ENCODE measurements around the gene MYO1E. TPM values are rescaled to one million over a fixed set of nuclear protein-coding genes. Genes with fewer than 3 reads are reported as not detected.

Gene MYO1E
- total and polyA plus RNA-seq, 4 donors, result 6.7 to 70.9 (median 21.6) TPM

DNA sequence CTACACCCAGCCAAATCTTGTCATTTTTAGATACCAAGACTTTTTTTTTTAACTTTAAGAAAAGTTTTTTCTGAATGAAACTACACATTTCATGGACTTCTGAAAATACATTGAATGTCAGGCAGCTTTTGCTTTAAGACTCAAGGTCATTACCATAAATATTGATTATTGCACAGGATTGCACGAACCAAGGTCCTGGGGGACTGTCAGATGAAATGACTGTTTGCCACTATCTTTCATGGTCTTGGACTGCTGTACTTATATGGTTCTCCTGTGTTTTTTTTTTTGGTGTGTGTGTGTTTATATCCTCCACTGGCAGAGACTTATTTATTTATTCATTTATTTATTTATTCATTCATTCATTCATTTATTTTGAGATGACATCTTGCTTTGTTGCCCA is 6.9 kb upstream of the MYO1E start:
- TF ChIP-seq, protein P1, sequence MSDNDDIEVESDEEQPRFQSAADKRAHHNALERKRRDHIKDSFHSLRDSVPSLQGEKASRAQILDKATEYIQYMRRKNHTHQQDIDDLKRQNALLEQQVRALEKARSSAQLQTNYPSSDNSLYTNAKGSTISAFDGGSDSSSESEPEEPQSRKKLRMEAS (IDR thresholded peaks at IDR 0.05), result no peak
- TF ChIP-seq FOXA1 (IDR thresholded peaks at IDR 0.05), result no peak
- TF ChIP-seq, protein P2, sequence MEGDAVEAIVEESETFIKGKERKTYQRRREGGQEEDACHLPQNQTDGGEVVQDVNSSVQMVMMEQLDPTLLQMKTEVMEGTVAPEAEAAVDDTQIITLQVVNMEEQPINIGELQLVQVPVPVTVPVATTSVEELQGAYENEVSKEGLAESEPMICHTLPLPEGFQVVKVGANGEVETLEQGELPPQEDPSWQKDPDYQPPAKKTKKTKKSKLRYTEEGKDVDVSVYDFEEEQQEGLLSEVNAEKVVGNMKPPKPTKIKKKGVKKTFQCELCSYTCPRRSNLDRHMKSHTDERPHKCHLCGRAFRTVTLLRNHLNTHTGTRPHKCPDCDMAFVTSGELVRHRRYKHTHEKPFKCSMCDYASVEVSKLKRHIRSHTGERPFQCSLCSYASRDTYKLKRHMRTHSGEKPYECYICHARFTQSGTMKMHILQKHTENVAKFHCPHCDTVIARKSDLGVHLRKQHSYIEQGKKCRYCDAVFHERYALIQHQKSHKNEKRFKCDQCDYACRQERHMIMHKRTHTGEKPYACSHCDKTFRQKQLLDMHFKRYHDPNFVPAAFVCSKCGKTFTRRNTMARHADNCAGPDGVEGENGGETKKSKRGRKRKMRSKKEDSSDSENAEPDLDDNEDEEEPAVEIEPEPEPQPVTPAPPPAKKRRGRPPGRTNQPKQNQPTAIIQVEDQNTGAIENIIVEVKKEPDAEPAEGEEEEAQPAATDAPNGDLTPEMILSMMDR (IDR thresholded peaks at IDR 0.05; ENCODE audit: low read depth, low read length, missing input control), result no peak
- no peak for TF ChIP-seq TAF1 (conservative IDR thresholded peaks at IDR 0.05)
- TF ChIP-seq EGR1 (IDR thresholded peaks at IDR 0.05; ENCODE audit: low read depth in 2 of 2), result no peak
- TF ChIP-seq RXRA (IDR thresholded peaks at IDR 0.05), result no peak
- H3K9me3 ChIP-seq (ENCODE audit: control insufficient read depth in 4 of 4, low read length in 3 of 4), result no peaks in the 10 kb centered on the region
- 36% methylated on average over 1 of the region's 1 CpG for WGBS

DNA sequence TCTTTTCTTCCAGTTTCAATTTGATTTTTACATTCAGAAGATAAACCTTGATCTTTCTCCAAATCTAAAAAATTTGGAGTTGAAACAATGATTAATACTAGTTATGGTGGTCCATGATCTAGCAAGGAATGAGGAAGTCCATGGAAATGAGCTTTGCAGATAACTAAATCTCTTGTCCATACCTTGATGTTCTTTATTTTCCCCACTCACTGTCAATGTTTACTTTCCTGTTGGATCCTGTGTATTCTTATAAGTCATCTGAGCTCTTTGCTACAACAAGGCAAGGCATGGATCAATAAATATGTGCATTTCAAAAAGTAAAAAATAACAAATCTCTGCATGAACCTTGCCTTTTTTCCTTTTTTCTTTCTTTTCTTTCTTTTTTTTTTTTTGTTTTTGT is 6.2 kb upstream of the MYO1E start:
- Histone ChIP-seq H3K27ac (ENCODE audit: low read depth in 1 of 2, low read length in 2 of 2) (no peak overlapping the region), H3K36me3 (ENCODE audit: control insufficient read depth in 4 of 4, insufficient read depth in 3 of 4, low read depth in 1 of 4, low read length in 3 of 4) (peaks cover 0 to 2% (median 0%) of the 10 kb centered on the region in 4 donors), H3K4me1 (ENCODE audit: control insufficient read depth in 4 of 4, insufficient read depth in 4 of 4, low read length in 3 of 4) (peaks cover 0 to 7% (median 2%) of the 10 kb centered on the region in 4 donors), H3K27me3 (ENCODE audit: control insufficient read depth in 4 of 4, insufficient read depth in 4 of 4, low read length in 3 of 4) (no peaks in the 10 kb centered on the region), H3K9me3 (ENCODE audit: control insufficient read depth in 4 of 4, low read length in 3 of 4) (no peaks in the 10 kb centered on the region), H3K9ac (ENCODE audit: low read depth in 1 of 2, low read length in 2 of 2) (no peak overlapping the region), H3K4me3 (ENCODE audit: low read depth in 1 of 3, low read length in 3 of 3) (no peak overlapping the region)
- DNase-seq (ENCODE audit: low spot score), result no peak
- TF ChIP-seq, protein P3, sequence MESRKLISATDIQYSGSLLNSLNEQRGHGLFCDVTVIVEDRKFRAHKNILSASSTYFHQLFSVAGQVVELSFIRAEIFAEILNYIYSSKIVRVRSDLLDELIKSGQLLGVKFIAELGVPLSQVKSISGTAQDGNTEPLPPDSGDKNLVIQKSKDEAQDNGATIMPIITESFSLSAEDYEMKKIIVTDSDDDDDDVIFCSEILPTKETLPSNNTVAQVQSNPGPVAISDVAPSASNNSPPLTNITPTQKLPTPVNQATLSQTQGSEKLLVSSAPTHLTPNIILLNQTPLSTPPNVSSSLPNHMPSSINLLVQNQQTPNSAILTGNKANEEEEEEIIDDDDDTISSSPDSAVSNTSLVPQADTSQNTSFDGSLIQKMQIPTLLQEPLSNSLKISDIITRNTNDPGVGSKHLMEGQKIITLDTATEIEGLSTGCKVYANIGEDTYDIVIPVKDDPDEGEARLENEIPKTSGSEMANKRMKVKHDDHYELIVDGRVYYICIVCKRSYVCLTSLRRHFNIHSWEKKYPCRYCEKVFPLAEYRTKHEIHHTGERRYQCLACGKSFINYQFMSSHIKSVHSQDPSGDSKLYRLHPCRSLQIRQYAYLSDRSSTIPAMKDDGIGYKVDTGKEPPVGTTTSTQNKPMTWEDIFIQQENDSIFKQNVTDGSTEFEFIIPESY (IDR thresholded peaks at IDR 0.05), result no peak
- TF ChIP-seq YY1 (IDR thresholded peaks at IDR 0.05) (no peak), TAF1 (conservative IDR thresholded peaks at IDR 0.05) (no peak), HNF4A (conservative IDR thresholded peaks at IDR 0.05) (no peak), FOXA2 (IDR thresholded peaks at IDR 0.05) (no peak), RAD21 (IDR thresholded peaks at IDR 0.05) (no peak), GABPA (IDR thresholded peaks at IDR 0.05 in 1 of 2, conservative IDR thresholded peaks at IDR 0.05 in 1 of 2) (no peak), JUND (IDR thresholded peaks at IDR 0.05) (no peak), EGR1 (IDR thresholded peaks at IDR 0.05; ENCODE audit: low read depth in 2 of 2) (no peak), RXRA (IDR thresholded peaks at IDR 0.05) (no peak), FOXA1 (IDR thresholded peaks at IDR 0.05) (no peak), NR2F2 (IDR thresholded peaks at IDR 0.05) (no peak)
- TF ChIP-seq, protein P1 (IDR thresholded peaks at IDR 0.05), result no peak
- TF ChIP-seq, protein P4, sequence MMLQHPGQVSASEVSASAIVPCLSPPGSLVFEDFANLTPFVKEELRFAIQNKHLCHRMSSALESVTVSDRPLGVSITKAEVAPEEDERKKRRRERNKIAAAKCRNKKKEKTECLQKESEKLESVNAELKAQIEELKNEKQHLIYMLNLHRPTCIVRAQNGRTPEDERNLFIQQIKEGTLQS (IDR thresholded peaks at IDR 0.05), result no peak
- TF ChIP-seq, protein P2 (IDR thresholded peaks at IDR 0.05; ENCODE audit: low read depth, low read length, missing input control), result no peak

More for the DNA sequence above, 6.9 kb upstream of the MYO1E start:
- no peak overlapping the region for H3K9ac ChIP-seq (ENCODE audit: low read depth in 1 of 2, low read length in 2 of 2)
- no peaks in the 10 kb centered on the region for H3K27me3 ChIP-seq (ENCODE audit: control insufficient read depth in 4 of 4, insufficient read depth in 4 of 4, low read length in 3 of 4)
- no peak overlapping the region for H3K4me3 ChIP-seq (ENCODE audit: low read depth in 1 of 3, low read length in 3 of 3)
- H3K4me1 ChIP-seq (ENCODE audit: control insufficient read depth in 4 of 4, insufficient read depth in 4 of 4, low read length in 3 of 4), result peaks cover 0 to 4% (median under 1%) of the 10 kb centered on the region in 4 donors
- no peak overlapping the region for H3K27ac ChIP-seq (ENCODE audit: low read depth in 1 of 2, low read length in 2 of 2)
- H3K36me3 ChIP-seq (ENCODE audit: control insufficient read depth in 4 of 4, insufficient read depth in 3 of 4, low read depth in 1 of 4, low read length in 3 of 4), result peaks cover 0 to 2% (median 0%) of the 10 kb centered on the region in 4 donors
- no peak for DNase-seq (ENCODE audit: low spot score)

Measured in liver (tissue), 9 donors.